ENCODE results near the gene NAALADL2.

The NAALADL2 gene

GRCh38 chr3:175329373-175329772 is 470.2 kb downstream of the NAALADL2 start:
- no peak for TF ChIP-seq CTCF (IDR thresholded peaks at IDR 0.05; ENCODE audit: low read length, missing control alignments)
- no peak for DNase-seq (ENCODE audit: low read depth)
- no peak overlapping the region for H3K4me3 ChIP-seq (replicated peaks; ENCODE audit: low read depth, low read length)

GRCh38 chr3:175335229-175335628 is 476.1 kb downstream of the NAALADL2 start:
- DNase-seq (ENCODE audit: low read depth), result no peak
- H3K4me3 ChIP-seq (replicated peaks; ENCODE audit: low read depth, low read length), result no peak overlapping the region
- TF ChIP-seq CTCF (IDR thresholded peaks at IDR 0.05; ENCODE audit: low read length, missing control alignments), result no peak

- no peak for DNase-seq (ENCODE audit: low read depth)
- no peak overlapping the region for H3K4me3 ChIP-seq (replicated peaks; ENCODE audit: low read depth, low read length)
- no peak for TF ChIP-seq CTCF (IDR thresholded peaks at IDR 0.05; ENCODE audit: low read length, missing control alignments)
Measured at GRCh38 chr3:175336406-175337133, 477.4 kb downstream of the NAALADL2 start.

GRCh38 chr3:175337631-175338030 is 478.5 kb downstream of the NAALADL2 start:
- H3K4me3 ChIP-seq (replicated peaks; ENCODE audit: low read depth, low read length), result no peak overlapping the region
- DNase-seq (ENCODE audit: low read depth), result no peak
- TF ChIP-seq CTCF (IDR thresholded peaks at IDR 0.05; ENCODE audit: low read length, missing control alignments), result no peak

- TF ChIP-seq CTCF (IDR thresholded peaks at IDR 0.05; ENCODE audit: low read length, missing control alignments), result no peak
- no peak overlapping the region for H3K4me3 ChIP-seq (replicated peaks; ENCODE audit: low read depth, low read length)
- peak; percentile 36 for DNase-seq (ENCODE audit: low read depth)
Measured at GRCh38 chr3:175338775-175339535, 479.8 kb downstream of the NAALADL2 start.

- no peak overlapping the region for H3K4me3 ChIP-seq (replicated peaks; ENCODE audit: low read depth, low read length)
- no peak for TF ChIP-seq CTCF (IDR thresholded peaks at IDR 0.05; ENCODE audit: low read length, missing control alignments)
- no peak for DNase-seq (ENCODE audit: low read depth)
Measured at GRCh38 chr3:175340338-175341015, 481.3 kb downstream of the NAALADL2 start.
